PFSK-1 (cell line): ENCODE data around the gene RGS2.

Source experiments
- FOXP2 ChIP-seq: optimal IDR thresholded peaks from 2 replicates; pipeline ENCODE3; 2011; ENCODE audit warnings: borderline replicate concordance, control low read depth, inconsistent platforms; ENCODE audit not compliant: insufficient read depth; ENCODE audit errors: extremely low read length, extremely low read depth
- POLR2AphosphoS5 ChIP-seq: IDR thresholded peaks from 2 replicates; pipeline ENCODE4 v1.6.1; 2012; ENCODE audit warnings: low read depth, mild to moderate bottlenecking, control low read depth, low read length, moderate library complexity
- REST ChIP-seq, 2 experiments: IDR thresholded peaks; 2 replicates each; pipeline versions ENCODE4 v1.6.1 to v1.8.0; 2011 to 2012; ENCODE audit warnings: low read depth in 2 of 2, low read length in 2 of 2, control low read depth in 1 of 2, inconsistent platforms in 1 of 2, mild to moderate bottlenecking in 1 of 2, moderate library complexity in 1 of 2; ENCODE audit not compliant: insufficient read depth in 1 of 2
- SIN3A ChIP-seq: IDR thresholded peaks from 2 replicates; pipeline ENCODE4 v1.6.1; 2012; ENCODE audit warnings: mild to moderate bottlenecking, low read length, moderate library complexity, borderline replicate concordance; ENCODE audit not compliant: insufficient read depth
- TAF1 ChIP-seq: IDR thresholded peaks from 2 replicates; pipeline ENCODE4 v1.6.1; 2012; ENCODE audit warnings: low read length, control low read depth, borderline replicate concordance; ENCODE audit not compliant: insufficient read depth

The RGS2 gene

GRCh38 chr1:192793983-192794767 lies 14.7 kb upstream of the RGS2 start:
- no peak for TF ChIP-seq FOXP2
- TF ChIP-seq TAF1: no peak
- TF ChIP-seq REST (IDR thresholded peaks at IDR 0.05; ENCODE audit: insufficient read depth in 1 of 2, low read depth in 2 of 2, low read length in 2 of 2): no peak
- TF ChIP-seq SIN3A: no peak
- no peak for TF ChIP-seq POLR2AphosphoS5

GRCh38 chr1:192794768-192795035 lies 14.1 kb upstream of the RGS2 start:
- TF ChIP-seq REST (IDR thresholded peaks at IDR 0.05; ENCODE audit: insufficient read depth in 1 of 2, low read depth in 2 of 2, low read length in 2 of 2) (no peak), FOXP2 (no peak), SIN3A (no peak), POLR2AphosphoS5 (no peak), TAF1 (no peak)

DNA sequence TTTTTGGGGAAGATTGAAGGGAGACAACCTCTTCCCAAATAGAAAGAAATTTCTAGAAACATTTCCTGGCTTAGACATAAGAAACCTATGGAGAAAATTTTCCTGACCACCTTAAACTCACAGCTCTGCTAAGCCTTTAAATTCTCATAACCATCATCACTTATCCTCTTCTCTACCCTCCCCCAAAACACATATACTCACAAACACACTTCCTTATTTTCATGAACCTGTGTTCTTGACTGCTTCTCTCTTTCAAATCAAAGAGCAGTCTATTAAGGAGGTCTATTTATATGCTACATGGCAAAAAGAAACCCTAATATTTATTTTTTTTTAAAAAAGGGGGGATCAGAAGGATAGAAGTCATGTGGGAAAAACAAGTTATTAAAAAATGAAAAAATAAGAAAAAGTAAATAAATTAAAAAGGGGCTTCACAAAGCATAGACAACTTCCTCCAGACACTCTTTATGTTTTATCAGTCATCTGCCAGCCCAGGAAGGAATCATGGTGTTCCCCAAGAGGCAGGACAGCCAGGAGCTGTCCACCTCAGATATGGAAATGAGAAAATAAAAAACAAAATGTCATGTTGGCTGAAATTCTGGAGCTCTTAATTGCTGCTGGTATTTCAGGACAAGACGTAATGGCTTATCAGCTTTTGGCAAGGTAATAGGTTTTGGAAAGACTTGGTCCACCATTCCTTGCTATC lies 12.8 kb upstream of the RGS2 start:
- TF ChIP-seq SIN3A (no peak), REST (IDR thresholded peaks at IDR 0.05; ENCODE audit: insufficient read depth in 1 of 2, low read depth in 2 of 2, low read length in 2 of 2) (peak in 1 of 2 experiments; percentile 80; a peak in 2 of 4 replicates)

DNA sequence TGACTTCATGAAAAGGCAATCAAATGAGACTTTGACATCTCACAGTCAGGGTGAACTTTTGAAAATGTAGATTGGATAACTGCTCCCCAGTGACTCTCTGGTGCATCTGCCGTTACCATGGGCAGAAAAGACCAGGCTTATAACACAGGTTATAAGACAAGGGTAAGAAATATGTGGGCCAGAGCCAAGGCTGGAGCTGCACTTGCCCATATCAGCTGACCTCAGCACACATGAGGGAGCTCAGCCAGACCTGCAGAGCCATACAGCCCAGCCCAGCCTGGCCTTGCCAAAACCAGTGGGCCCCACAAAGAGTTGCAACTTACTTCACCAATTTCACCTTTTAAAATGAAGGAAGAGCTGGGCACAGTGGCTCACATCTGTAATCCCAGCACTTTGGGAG lies 11.7 kb upstream of the RGS2 start:
- TF ChIP-seq REST (IDR thresholded peaks at IDR 0.05; ENCODE audit: insufficient read depth in 1 of 2, low read depth in 2 of 2, low read length in 2 of 2) (no peak), TAF1 (no peak), FOXP2 (no peak), SIN3A (no peak), POLR2AphosphoS5 (no peak)

DNA sequence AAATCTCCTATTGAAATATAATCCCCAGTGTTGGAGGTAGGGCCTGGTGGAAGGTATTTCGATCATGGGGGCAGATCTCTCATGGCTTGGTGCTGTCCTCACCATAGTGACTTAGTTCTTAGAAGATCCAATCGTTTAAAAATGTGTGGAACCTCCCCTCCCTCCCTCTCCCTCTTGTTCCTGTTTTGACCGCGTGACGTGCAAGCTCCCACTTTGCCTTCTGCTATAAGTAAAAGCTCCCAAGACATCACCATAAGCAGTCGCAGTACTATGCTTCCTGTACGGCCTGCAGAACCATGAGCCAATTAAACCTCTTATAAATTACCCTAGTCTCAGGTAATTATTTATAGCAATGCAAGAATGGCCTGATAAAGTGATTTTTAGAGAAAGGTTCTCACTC lies 10.9 kb upstream of the RGS2 start:
- no peak for TF ChIP-seq POLR2AphosphoS5
- TF ChIP-seq SIN3A: no peak
- no peak for TF ChIP-seq REST (IDR thresholded peaks at IDR 0.05; ENCODE audit: insufficient read depth in 1 of 2, low read depth in 2 of 2, low read length in 2 of 2)
- no peak for TF ChIP-seq TAF1
- no peak for TF ChIP-seq FOXP2
